Transverse colon (tissue), 4 donors: ENCODE data around the gene MGAT4D.

ENCODE experiments used
- CTCF ChIP-seq, 5 experiments: fragments of 200-600 bp in 3 of 5; fragments of 450-650 bp in 2 of 5; sonication (generic) in 3 of 5; IDR thresholded peaks; 1 replicate in 2 of 5; 2 replicates in 3 of 5; pipeline ENCODE4 v1.5.1; 2016 to 2017; ENCODE audit warnings: antibody characterized with exemption in 5 of 5, inconsistent platforms in 3 of 5, mild to moderate bottlenecking in 2 of 5, moderate library complexity in 1 of 5
- EP300 ChIP-seq: sonication (generic); formaldehyde crosslinking; IDR thresholded peaks from one replicate; pipeline ENCODE4 v1.6.1; 2017; ENCODE audit warnings: antibody characterized with exemption, low read depth
- POLR2A ChIP-seq: fragments of 450-650 bp; IDR thresholded peaks from one replicate; pipeline ENCODE4 v1.6.1; 2016; ENCODE audit warnings: antibody characterized with exemption, mild to moderate bottlenecking, moderate library complexity
- POLR2AphosphoS5 ChIP-seq, 3 donors: sonication (generic); formaldehyde crosslinking; IDR thresholded peaks; one replicate each; pipeline ENCODE4 v1.6.1; 2016; ENCODE audit warnings: antibody characterized with exemption in 3 of 3

GRCh38 chr4:140504261-140504660, 6.2 kb upstream of the MGAT4D start:
- TF ChIP-seq CTCF (IDR thresholded peaks at IDR 0.05): no peak
- TF ChIP-seq POLR2A: no peak
- TF ChIP-seq POLR2AphosphoS5 (IDR thresholded peaks at IDR 0.05): no peak
- no peak for TF ChIP-seq EP300
